NCI-H2029 (cell line): ENCODE results near the gene IL17RB.

Source experiments
- DNase-seq: peaks from one replicate; lab custom pipeline; 2025; lab: John Stamatoyannopoulos, UW

IL17RB gene

GRCh38 chr3:53833053-53833645 lies 13.2 kb upstream of the IL17RB start:
- no peak for DNase-seq

GRCh38 chr3:53833700-53834099 lies 12.7 kb upstream of the IL17RB start:
- DNase-seq, result no peak

- DNase-seq, result no peak
Observed at GRCh38 chr3:53834429-53835095, 11.8 kb upstream of the IL17RB start.

GRCh38 chr3:53835257-53835656 lies 11.1 kb upstream of the IL17RB start:
- DNase-seq, result no peak

- no peak for DNase-seq
Observed at GRCh38 chr3:53836084-53836872, 10.1 kb upstream of the IL17RB start.

- DNase-seq, result no peak
Observed at GRCh38 chr3:53837331-53837730, 9.0 kb upstream of the IL17RB start.

- DNase-seq, result peak; percentile 54
Observed at GRCh38 chr3:53841296-53841695, 5.1 kb upstream of the IL17RB start.

GRCh38 chr3:53842436-53843194 lies 3.8 kb upstream of the IL17RB start:
- DNase-seq, result peak; percentile 75

- DNase-seq, result no peak
Observed at GRCh38 chr3:53843195-53844177, 2.9 kb upstream of the IL17RB start.

GRCh38 chr3:53844262-53845102 lies 1.9 kb upstream of the IL17RB start:
- DNase-seq, result no peak

- no peak for DNase-seq
Observed at GRCh38 chr3:53845103-53845880, 1.1 kb upstream of the IL17RB start.

- DNase-seq, result no peak
Observed at GRCh38 chr3:53845881-53846133, 561 bp upstream of the IL17RB start.

GRCh38 chr3:53846851-53847155 lies 435 bp downstream of the IL17RB start:
- no peak for DNase-seq

GRCh38 chr3:53849916-53850315 lies 3.5 kb downstream of the IL17RB start:
- no peak for DNase-seq

- DNase-seq, result no peak
Observed at GRCh38 chr3:53850895-53851294, 4.5 kb downstream of the IL17RB start.

GRCh38 chr3:53856964-53857363 lies 10.6 kb downstream of the IL17RB start:
- DNase-seq, result no peak

GRCh38 chr3:53858096-53858741 lies 11.9 kb downstream of the IL17RB start:
- DNase-seq, result no peak

- DNase-seq, result no peak
Observed at GRCh38 chr3:53859178-53859577, 12.8 kb downstream of the IL17RB start.

- DNase-seq, result no peak
Observed at GRCh38 chr3:53860196-53860595, 13.8 kb downstream of the IL17RB start.

- DNase-seq, result no peak
Observed at GRCh38 chr3:53862241-53862640, 15.9 kb downstream of the IL17RB start.
